Measurements from ENCODE around the gene CDK6. TPM values are rescaled to one million over a fixed set of nuclear protein-coding genes. Genes with fewer than 3 reads are reported as not detected.

The CDK6 gene
- total RNA-seq, 1 experiment from 2014 or later, result 41.4 TPM

DNA sequence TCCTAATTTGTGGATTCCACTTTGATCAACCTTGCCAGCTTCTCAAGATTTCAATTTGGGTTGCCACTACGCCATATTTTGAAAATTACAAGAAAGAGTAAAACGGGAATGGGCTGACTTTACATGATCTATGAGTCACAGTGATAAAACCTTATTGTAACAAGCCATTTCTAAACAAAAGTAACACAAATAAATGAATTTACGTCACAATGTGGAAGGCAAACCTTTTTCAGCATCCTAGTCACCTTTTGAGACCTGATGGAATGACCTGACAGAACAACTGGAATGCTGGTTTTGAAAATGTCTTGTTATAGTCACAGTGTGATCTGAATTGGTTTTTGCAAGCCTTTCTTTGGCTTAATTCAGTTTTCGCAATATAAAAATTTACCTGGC lies 85.9 kb downstream of the CDK6 start:
- Histone ChIP-seq H2AFZ (ENCODE audit: low read depth, low read length, poor library complexity, severe bottlenecking) (no peak overlapping the region), H3K27ac (ENCODE audit: low read depth, low read length) (no peak overlapping the region), H3K9me2 (ENCODE audit: insufficient read depth) (no peaks in the 10 kb centered on the region), H3K27me3 (ENCODE audit: insufficient read depth, low read length) (no peaks in the 10 kb centered on the region), H3K79me2 (ENCODE audit: insufficient read depth, low read length) (peaks cover 74% of the 10 kb centered on the region), H3K9me3 (ENCODE audit: control insufficient read depth in 1 of 2, insufficient read depth in 1 of 2, low read depth in 1 of 2, low read length in 2 of 2) (no peaks in the 10 kb centered on the region), H3K36me3 (ENCODE audit: control insufficient read depth in 1 of 2, insufficient read depth in 2 of 2, low read length in 2 of 2) (no peaks in the 10 kb centered on the region), H4K20me1 (ENCODE audit: insufficient read depth) (no peaks in the 10 kb centered on the region), H3K4me3 (replicated peaks in 1 of 2; ENCODE audit: low read depth in 1 of 2, low read length in 2 of 2) (no peak overlapping the region), H3K4me2 (ENCODE audit: low read length) (peak overlapping the region; percentile 18; the same call in 1 of the 2 replicates), H3K9ac (ENCODE audit: low read length) (no peak overlapping the region), H3K4me1 (ENCODE audit: control insufficient read depth in 1 of 2, insufficient read depth in 2 of 2, low read length in 2 of 2) (peaks cover 22 to 86% of the 10 kb centered on the region in 2 experiments)
- BruUV-seq (replicated peaks), result no TSS peak
- TF ChIP-seq POLR2A (IDR thresholded peaks at IDR 0.05; ENCODE audit: borderline replicate concordance, extremely low read depth, insufficient read depth, insufficient read length) (no peak), ELF1 (IDR thresholded peaks at IDR 0.05; ENCODE audit: borderline replicate concordance, low read depth) (no peak), TCF7L2 (IDR thresholded peaks at IDR 0.05; ENCODE audit: borderline replicate concordance, extremely low read depth, insufficient read depth, insufficient read length) (no peak)
- DNase-seq (ENCODE audit: low read depth, low spot score), result no peak
- CTCF ChIA-PET, result no interaction called here
- RAD21 ChIA-PET (ENCODE audit: low non-redundant PET in 1 of 2, low total read pairs in 2 of 2, uncharacterized antibody in 2 of 2, unreplicated experiment in 2 of 2), result no interaction called here
- ATAC-seq, result no peak
- intact Hi-C loops (cut with micrococcal nuclease), result loop anchor here (5.0 kb wide), 1 partner anchor 82 kb away; no protein-coding TSS in a partner anchor
- POLR2A ChIA-PET, result interaction anchor here (1.5 kb wide), 1 partner anchor 9 kb away, joined by 3 read pairs; no protein-coding TSS in a partner anchor

DNA sequence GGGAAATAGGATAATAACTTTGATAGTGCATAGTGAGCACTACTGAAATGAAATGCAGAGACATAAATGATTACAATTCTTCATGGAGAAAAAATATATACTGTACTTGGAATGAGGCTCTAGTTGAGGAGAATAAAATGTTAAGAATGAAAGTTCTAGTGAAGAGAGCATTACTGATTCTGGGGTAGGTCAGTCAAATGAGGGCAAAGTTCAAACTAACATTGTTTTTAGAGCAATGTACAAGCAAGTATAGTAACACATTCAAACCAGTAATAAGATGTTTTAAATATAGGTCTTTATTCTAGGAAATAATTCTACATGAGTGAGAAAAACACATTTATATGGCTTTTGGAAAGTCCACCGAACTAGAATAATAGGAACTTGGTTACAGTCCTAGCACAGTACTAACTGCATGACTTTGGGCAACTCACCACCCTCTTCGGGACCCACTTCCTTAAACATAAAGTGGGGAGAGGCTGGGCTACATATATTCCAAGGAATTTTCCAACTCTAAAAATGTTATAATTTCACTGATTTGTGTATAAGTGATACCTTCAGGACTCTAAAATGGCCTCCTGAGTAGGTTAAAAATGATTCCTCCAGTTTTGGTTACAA lies 86.4 kb downstream of the CDK6 start:
- H3K4me3 ChIP-seq (replicated peaks in 1 of 2; ENCODE audit: low read depth in 1 of 2, low read length in 2 of 2), result no peak overlapping the region
- CTCF ChIA-PET, result no interaction called here
- H3K4me1 ChIP-seq (ENCODE audit: control insufficient read depth in 1 of 2, insufficient read depth in 2 of 2, low read length in 2 of 2), result peaks cover 22 to 81% of the 10 kb centered on the region in 2 experiments
- ATAC-seq, result no peak
- RAD21 ChIA-PET (ENCODE audit: low non-redundant PET in 1 of 2, low total read pairs in 2 of 2, uncharacterized antibody in 2 of 2, unreplicated experiment in 2 of 2), result no interaction called here
- BruUV-seq (replicated peaks), result no TSS peak
- no peak overlapping the region for H2AFZ ChIP-seq (ENCODE audit: low read depth, low read length, poor library complexity, severe bottlenecking)
- POLR2A ChIA-PET, result interaction anchor here (1.5 kb wide), 1 partner anchor 9 kb away, joined by 3 read pairs; no protein-coding TSS in a partner anchor
- H3K36me3 ChIP-seq (ENCODE audit: control insufficient read depth in 1 of 2, insufficient read depth in 2 of 2, low read length in 2 of 2), result 0 out of 4 replicates have a peak, but pooled peaks cover 0 to 3% of the 10 kb centered on the region in 2 experiments
- no peaks in the 10 kb centered on the region for H3K9me2 ChIP-seq (ENCODE audit: insufficient read depth)
- H3K27me3 ChIP-seq (ENCODE audit: insufficient read depth, low read length), result no peaks in the 10 kb centered on the region
- DNase-seq (ENCODE audit: low read depth, low spot score), result no peak
- H3K9me3 ChIP-seq (ENCODE audit: control insufficient read depth in 1 of 2, insufficient read depth in 1 of 2, low read depth in 1 of 2, low read length in 2 of 2), result no peaks in the 10 kb centered on the region
- no peak overlapping the region for H3K4me2 ChIP-seq (ENCODE audit: low read length)
- no peak overlapping the region for H3K27ac ChIP-seq (ENCODE audit: low read depth, low read length)
- intact Hi-C loops (cut with micrococcal nuclease), result loop anchor here (5.0 kb wide), 1 partner anchor 82 kb away; no protein-coding TSS in a partner anchor
- TF ChIP-seq SIN3A (IDR thresholded peaks at IDR 0.05; ENCODE audit: low read depth) (no peak), EZH2 (IDR thresholded peaks at IDR 0.05) (no peak), SRF (IDR thresholded peaks at IDR 0.05; ENCODE audit: low read depth) (no peak), CBX3 (IDR thresholded peaks at IDR 0.05; ENCODE audit: low read depth) (no peak), RAD21 (IDR thresholded peaks at IDR 0.05; ENCODE audit: low read depth) (no peak), FOSL1 (IDR thresholded peaks at IDR 0.05; ENCODE audit: low read depth) (no peak), ZNF274 (IDR thresholded peaks at IDR 0.05; ENCODE audit: low read depth, low read length) (no peak), POLR2A (IDR thresholded peaks at IDR 0.05; ENCODE audit: borderline replicate concordance, extremely low read depth, insufficient read depth, insufficient read length) (no peak)
- TF ChIP-seq, protein P1, sequence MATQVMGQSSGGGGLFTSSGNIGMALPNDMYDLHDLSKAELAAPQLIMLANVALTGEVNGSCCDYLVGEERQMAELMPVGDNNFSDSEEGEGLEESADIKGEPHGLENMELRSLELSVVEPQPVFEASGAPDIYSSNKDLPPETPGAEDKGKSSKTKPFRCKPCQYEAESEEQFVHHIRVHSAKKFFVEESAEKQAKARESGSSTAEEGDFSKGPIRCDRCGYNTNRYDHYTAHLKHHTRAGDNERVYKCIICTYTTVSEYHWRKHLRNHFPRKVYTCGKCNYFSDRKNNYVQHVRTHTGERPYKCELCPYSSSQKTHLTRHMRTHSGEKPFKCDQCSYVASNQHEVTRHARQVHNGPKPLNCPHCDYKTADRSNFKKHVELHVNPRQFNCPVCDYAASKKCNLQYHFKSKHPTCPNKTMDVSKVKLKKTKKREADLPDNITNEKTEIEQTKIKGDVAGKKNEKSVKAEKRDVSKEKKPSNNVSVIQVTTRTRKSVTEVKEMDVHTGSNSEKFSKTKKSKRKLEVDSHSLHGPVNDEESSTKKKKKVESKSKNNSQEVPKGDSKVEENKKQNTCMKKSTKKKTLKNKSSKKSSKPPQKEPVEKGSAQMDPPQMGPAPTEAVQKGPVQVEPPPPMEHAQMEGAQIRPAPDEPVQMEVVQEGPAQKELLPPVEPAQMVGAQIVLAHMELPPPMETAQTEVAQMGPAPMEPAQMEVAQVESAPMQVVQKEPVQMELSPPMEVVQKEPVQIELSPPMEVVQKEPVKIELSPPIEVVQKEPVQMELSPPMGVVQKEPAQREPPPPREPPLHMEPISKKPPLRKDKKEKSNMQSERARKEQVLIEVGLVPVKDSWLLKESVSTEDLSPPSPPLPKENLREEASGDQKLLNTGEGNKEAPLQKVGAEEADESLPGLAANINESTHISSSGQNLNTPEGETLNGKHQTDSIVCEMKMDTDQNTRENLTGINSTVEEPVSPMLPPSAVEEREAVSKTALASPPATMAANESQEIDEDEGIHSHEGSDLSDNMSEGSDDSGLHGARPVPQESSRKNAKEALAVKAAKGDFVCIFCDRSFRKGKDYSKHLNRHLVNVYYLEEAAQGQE (IDR thresholded peaks at IDR 0.05; ENCODE audit: low read depth), result no peak
- H4K20me1 ChIP-seq (ENCODE audit: insufficient read depth), result no peaks in the 10 kb centered on the region
- H3K9ac ChIP-seq (ENCODE audit: low read length), result no peak overlapping the region
- H3K79me2 ChIP-seq (ENCODE audit: insufficient read depth, low read length), result peaks cover 79% of the 10 kb centered on the region

Measured in HCT116 (cell line).